ENCODE data around the gene OR6C6. TPM values are rescaled to one million over a fixed set of nuclear protein-coding genes. Genes with fewer than 3 reads are reported as not detected.

The OR6C6 gene
- total RNA-seq, 1 donor from 2014 or later = not detected

- Histone ChIP-seq H3K27me3 (no peaks in the 10 kb centered on the region), H3K36me3 (no peaks in the 10 kb centered on the region), H3K9me3 (no peaks in the 10 kb centered on the region), H3K4me3 (no peak overlapping the region), H3K4me1 (no peaks in the 10 kb centered on the region), H3K27ac (no peak overlapping the region)
- DNase-seq (ENCODE audit: low spot score in 2 of 2) = no peak
- TF ChIP-seq CTCF (IDR thresholded peaks at IDR 0.05) = no peak
- intact Hi-C loops (cut with DNase I) = no loop called here
Observed at GRCh38 chr12:55246159-55246558, 50.2 kb downstream of the OR6C6 start.

- no peaks in the 10 kb centered on the region for H3K4me1 ChIP-seq
- H3K27me3 ChIP-seq = no peaks in the 10 kb centered on the region
- H3K9me3 ChIP-seq = no peaks in the 10 kb centered on the region
- TF ChIP-seq CTCF (IDR thresholded peaks at IDR 0.05) = no peak
- intact Hi-C loops (cut with DNase I) = no loop called here
- H3K4me3 ChIP-seq = no peak within 1 kb of the TSS
- no peak within 1 kb of the TSS for H3K27ac ChIP-seq
- no peak for DNase-seq (ENCODE audit: low spot score in 2 of 2)
- no peaks in the 10 kb centered on the region for H3K36me3 ChIP-seq
Observed at GRCh38 chr12:55244309-55244708, 52.1 kb downstream of the OR6C6 start, which contains the start of gene OR6C74. Gene OR6C74 (plus strand): TSS chr12:55244609. CDS start chr12:55247288, 2,679 bp downstream.

Other genes with a start within 250 kb of the OR6C6 start
- not detected for gene OR9K2, start 170.2 kb downstream of the OR6C6 start, total RNA-seq
- not detected for gene OR10A7, start 75.5 kb downstream of the OR6C6 start, total RNA-seq
- not detected for gene OR6C74, start 52.0 kb downstream of the OR6C6 start, total RNA-seq
- not detected for gene OR6C1, start 17.8 kb upstream of the OR6C6 start, total RNA-seq
- gene OR6C3, start 34.2 kb upstream of the OR6C6 start, total RNA-seq = not detected
- gene OR6C75, start 66.4 kb upstream of the OR6C6 start, total RNA-seq = not detected
- not detected for gene OR6C65, start 104.0 kb upstream of the OR6C6 start, total RNA-seq
- gene OR6C76, start 129.7 kb upstream of the OR6C6 start, total RNA-seq = not detected
- gene OR6C2, start 147.5 kb upstream of the OR6C6 start, total RNA-seq = not detected
- not detected for gene OR6C70, start 173.6 kb upstream of the OR6C6 start, total RNA-seq
- not detected for gene OR6C68, start 195.8 kb upstream of the OR6C6 start, total RNA-seq